Left lobe of liver (tissue), 2 donors: ENCODE measurements around the gene WRAP53. TPM values are rescaled to one million over a fixed set of nuclear protein-coding genes. Genes with fewer than 3 reads are reported as not detected.
A peak's percentile ranks its signal among the peaks of the same experiment; 100 is the strongest.
"Not testable (repeated sequence)": the region's sequence is repeated elsewhere in the genome, so short reads cannot be mapped to it uniquely, and the experiment has no call there.

Source experiments
- ATAC-seq: fragments of 200-7000 bp; cut with Tn5 transposase; one replicate; pipeline ENCODE4 v1.9.1; 2020; ENCODE audit warnings: mild to moderate bottlenecking, moderate library complexity
- DNase-seq: peaks from one replicate; pipeline ENCODE4 v3.0.0-alpha.2; 2020; ENCODE audit warnings: low spot score
- total RNA-seq: library from RNA; stranded (reverse); gene quantifications from one replicate; pipeline ENCODE4 v1.2.1, GENCODE V29; 2021
- donor health status: DM: no; HTN: no; CAD: no; lungs with moderate emphysema.
- donor health status: DM: no; HTN: yes; CAD: no.

WRAP53 gene
- 4.9 TPM for total RNA-seq

GRCh38 chr17:7687908-7688807 is at the start of gene WRAP53:
WRAP53 (plus strand) TSS chr17:7688477; CDS start chr17:7688649, 172 bp downstream.
- ATAC-seq: peak; percentile 89
- peak; percentile 98 for DNase-seq

- DNase-seq (no peak), ATAC-seq (no peak)
Observed at GRCh38 chr17:7640783-7641182, 47.5 kb upstream of the WRAP53 start.

- not testable (repeated sequence) for DNase-seq, ATAC-seq
Observed at GRCh38 chr17:7641635-7642034, 46.6 kb upstream of the WRAP53 start.

- ATAC-seq: no peak
- DNase-seq: no peak
Observed at GRCh38 chr17:7644775-7645174, 43.5 kb upstream of the WRAP53 start.

- DNase-seq (no peak), ATAC-seq (no peak)
Observed at GRCh38 chr17:7646457-7646856, 41.8 kb upstream of the WRAP53 start.

- ATAC-seq: no peak
- DNase-seq: no peak
Observed at GRCh38 chr17:7647018-7647417, 41.3 kb upstream of the WRAP53 start.

- DNase-seq (peak; percentile 67), ATAC-seq (peak; percentile 90)
Observed at GRCh38 chr17:7650509-7651096, 37.7 kb upstream of the WRAP53 start, which contains the start of gene ATP1B2. ATP1B2 (plus strand) TSS chr17:7650926; CDS start chr17:7651519, 593 bp downstream.

GRCh38 chr17:7651097-7651664 is 37.1 kb upstream of the WRAP53 start:
- DNase-seq (no peak), ATAC-seq (no peak)

- no peak for DNase-seq
- peak; percentile 8 for ATAC-seq
Observed at GRCh38 chr17:7651665-7652387, 36.5 kb upstream of the WRAP53 start.

GRCh38 chr17:7652388-7653356 is 35.6 kb upstream of the WRAP53 start:
- ATAC-seq: no peak
- no peak for DNase-seq

GRCh38 chr17:7654832-7655540 is 33.3 kb upstream of the WRAP53 start:
- no peak for ATAC-seq
- DNase-seq: no peak

- no peak for DNase-seq
- no peak for ATAC-seq
Observed at GRCh38 chr17:7655541-7655840, 32.8 kb upstream of the WRAP53 start.

GRCh38 chr17:7656958-7657609 is 31.2 kb upstream of the WRAP53 start:
- DNase-seq (no peak), ATAC-seq (peak; percentile 20)

GRCh38 chr17:7667656-7668406 is 20.4 kb upstream of the WRAP53 start:
- DNase-seq (no peak), ATAC-seq (no peak)

- ATAC-seq (no peak), DNase-seq (no peak)
Observed at GRCh38 chr17:7668482-7668881, 19.8 kb upstream of the WRAP53 start.

- ATAC-seq: no peak
Observed at GRCh38 chr17:7673239-7673638, 15.0 kb upstream of the WRAP53 start.

GRCh38 chr17:7674934-7675333 is 13.3 kb upstream of the WRAP53 start:
- DNase-seq (no peak), ATAC-seq (no peak)

More at GRCh38 chr17:7673239-7673638, 15.0 kb upstream of the WRAP53 start:
- no peak for DNase-seq

GRCh38 chr17:7676533-7676932 is 11.7 kb upstream of the WRAP53 start:
- no peak for DNase-seq
- ATAC-seq: no peak
